Endothelial cell of umbilical vein (primary cell): Measurements from ENCODE around the gene APOL2. TPM values are rescaled to one million over a fixed set of nuclear protein-coding genes. Genes with fewer than 3 reads are reported as not detected.

Experiments
- BruUV-seq: library from RNA; stranded (reverse); fragments of 400-500 nt; replicated peaks from 2 replicates; lab custom pipeline; 2021; lab: Mats Ljungman, UMichigan
- CTCF ChIA-PET: fragments of 300-600, 350-600 bp; sonication (Branson Sonifier 250); formaldehyde crosslinking; loops from one replicate; lab custom pipeline; 2021; ENCODE audit warnings: antibody characterized with exemption, inconsistent platforms; lab: Charles Lee
- POLR2A ChIA-PET: fragments of 300-600, 350-600 bp; sonication (Branson Sonifier 250); formaldehyde crosslinking; loops from one replicate; lab custom pipeline; 2021; ENCODE audit warnings: antibody characterized with exemption, inconsistent platforms; lab: Charles Lee
- DNase-seq: peaks from one replicate; pipeline ENCODE4 v3.0.0-alpha.2; 2011; ENCODE audit warnings: low read depth, low spot score
- FAIRE-seq: peaks from 2 replicates; lab custom pipeline; 2011; peaks lifted over from hg19 to GRCh38; lab: Jason Lieb, UNC
- H2AFZ ChIP-seq: 2 replicates; pipeline ENCODE4 v1.6.0; 2012; ENCODE audit warnings: low read depth, low read length, control low read depth, inconsistent platforms
- H3K27ac ChIP-seq: 2 replicates; pipeline ENCODE4 v1.5.1; 2011; ENCODE audit warnings: low read depth, mild to moderate bottlenecking, control low read depth, low read length, moderate library complexity; ENCODE audit not compliant: insufficient read depth
- H3K27me3 ChIP-seq, 2 experiments: 2 replicates each; pipeline versions ENCODE4 v1.6.0 to v1.6.1; 2011; ENCODE audit warnings: low read length in 2 of 2, mixed read lengths in 1 of 2; ENCODE audit not compliant: control insufficient read depth in 2 of 2, insufficient read depth in 2 of 2
- H3K36me3 ChIP-seq, 2 experiments: 2 replicates in 1 of 2; 3 replicates in 1 of 2; pipeline ENCODE4 v1.5.1; 2011; ENCODE audit warnings: low read length in 2 of 2, mild to moderate bottlenecking in 1 of 2, moderate library complexity in 1 of 2; ENCODE audit not compliant: control insufficient read depth in 2 of 2, insufficient read depth in 2 of 2; ENCODE audit errors: extremely low read depth in 1 of 2
- H3K4me1 ChIP-seq: 3 replicates; pipeline ENCODE4 v1.5.1; 2011; ENCODE audit warnings: mild to moderate bottlenecking, low read length; ENCODE audit not compliant: control insufficient read depth, insufficient read depth; ENCODE audit errors: extremely low read depth
- H3K4me2 ChIP-seq: 2 replicates; pipeline ENCODE4 v1.6.1; 2011; ENCODE audit warnings: low read length, control low read depth, mixed read lengths; ENCODE audit not compliant: insufficient read depth
- H3K4me3 ChIP-seq, 3 experiments: fragments of 200-600 bp in 1 of 3; sonication (generic), shearing (Covaris generic) in 1 of 3; replicated peaks in 1 of 3; 2 replicates each; pipeline ENCODE4 v1.5.1; 2011 to 2016; ENCODE audit warnings: control low read depth in 3 of 3, low read length in 3 of 3, mild to moderate bottlenecking in 2 of 3, inconsistent platforms in 1 of 3, low read depth in 1 of 3, moderate library complexity in 1 of 3; ENCODE audit not compliant: insufficient read depth in 1 of 3
- H3K79me2 ChIP-seq: 2 replicates; pipeline ENCODE4 v1.6.0; 2012; ENCODE audit warnings: low read length, inconsistent platforms; ENCODE audit not compliant: control insufficient read depth, insufficient read depth
- H3K9ac ChIP-seq: replicated peaks from 2 replicates; pipeline ENCODE3; 2011; ENCODE audit warnings: low read length, control low read depth; ENCODE audit not compliant: insufficient read depth; ENCODE audit errors: extremely low read depth
- H3K9me1 ChIP-seq: replicated peaks from 3 replicates; pipeline ENCODE4 v1.6.0; 2011; ENCODE audit warnings: mild to moderate bottlenecking, low read length; ENCODE audit not compliant: control insufficient read depth, insufficient read depth; ENCODE audit errors: extremely low read depth
- H3K9me3 ChIP-seq: replicated peaks from 2 replicates; pipeline ENCODE4 v1.5.1; 2012; ENCODE audit warnings: low read length, inconsistent platforms; ENCODE audit not compliant: control insufficient read depth, insufficient read depth
- H4K20me1 ChIP-seq: replicated peaks from 2 replicates; pipeline ENCODE3; 2011; ENCODE audit warnings: mild to moderate bottlenecking, low read length; ENCODE audit not compliant: control insufficient read depth, insufficient read depth; ENCODE audit errors: extremely low read depth
- GATA2 ChIP-seq: IDR thresholded peaks from 2 replicates; pipeline ENCODE4 v1.7.0; 2011; ENCODE audit warnings: low read depth, mild to moderate bottlenecking, moderate library complexity, mixed read lengths, low read length; ENCODE audit not compliant: insufficient read length, insufficient read depth
- JUN ChIP-seq: IDR thresholded peaks from 2 replicates; pipeline ENCODE4 v1.6.1; 2011; ENCODE audit warnings: borderline replicate concordance, low read depth; ENCODE audit not compliant: insufficient read length, insufficient read depth
- MYC ChIP-seq: IDR thresholded peaks from one replicate; pipeline ENCODE4 v1.6.1; 2011; ENCODE audit warnings: mild to moderate bottlenecking, low read depth, low read length
- dilution Hi-C: fragments of 300-500 bp; cut with MboI; formaldehyde crosslinking; loops from one replicate; pipeline ENCODE4 v1.15.0; 2019; ENCODE audit warnings: low sequenced_read_pairs; ENCODE audit not compliant: extremely low pct_ligation_motif_present
- intact Hi-C: fragments of 100-400 bp; cut with micrococcal nuclease; formaldehyde crosslinking; loops from one replicate; pipeline ENCODE4 v1.10.0; 2022
- polyA plus RNA-seq, 4 experiments: library from polyadenylated mRNA; depleted of rRNA in 3 of 4; stranded (reverse) in 3 of 4; unstranded in 1 of 4; fragments of >200 nt; gene quantifications; 2 replicates each; pipeline versions ENCODE4 v1.2.1 to v1.2.3, GENCODE V29; 2011 to 2012; ENCODE audit warnings: missing spikeins in 1 of 4
- total RNA-seq: library from RNA; stranded (reverse); gene quantifications from 2 replicates; pipeline ENCODE4 v1.2.3, GENCODE V29; 2021
- TF ChIP-seq, protein P1 (sequence below), 2 donors: IDR thresholded peaks; 1 replicate in 1 of 2; 2 replicates in 1 of 2; pipeline ENCODE4 v1.5.1; 2011; ENCODE audit warnings: low read length in 2 of 2, mild to moderate bottlenecking in 2 of 2, moderate library complexity in 2 of 2, control low read depth in 1 of 2, inconsistent platforms in 1 of 2, low read depth in 1 of 2; ENCODE audit not compliant: insufficient read depth in 1 of 2; ENCODE audit errors: extremely low read depth in 1 of 2
- TF ChIP-seq, protein P2 (sequence below): IDR thresholded peaks from 2 replicates; pipeline ENCODE4 v1.6.1; 2011; ENCODE audit not compliant: insufficient read depth, insufficient read length

The APOL2 gene
- total and polyA plus RNA-seq, 2 donors (not counting 3 experiments of a cell fraction or from before 2014, with no cell fraction given) = 16.9 to 37.6 TPM

DNA sequence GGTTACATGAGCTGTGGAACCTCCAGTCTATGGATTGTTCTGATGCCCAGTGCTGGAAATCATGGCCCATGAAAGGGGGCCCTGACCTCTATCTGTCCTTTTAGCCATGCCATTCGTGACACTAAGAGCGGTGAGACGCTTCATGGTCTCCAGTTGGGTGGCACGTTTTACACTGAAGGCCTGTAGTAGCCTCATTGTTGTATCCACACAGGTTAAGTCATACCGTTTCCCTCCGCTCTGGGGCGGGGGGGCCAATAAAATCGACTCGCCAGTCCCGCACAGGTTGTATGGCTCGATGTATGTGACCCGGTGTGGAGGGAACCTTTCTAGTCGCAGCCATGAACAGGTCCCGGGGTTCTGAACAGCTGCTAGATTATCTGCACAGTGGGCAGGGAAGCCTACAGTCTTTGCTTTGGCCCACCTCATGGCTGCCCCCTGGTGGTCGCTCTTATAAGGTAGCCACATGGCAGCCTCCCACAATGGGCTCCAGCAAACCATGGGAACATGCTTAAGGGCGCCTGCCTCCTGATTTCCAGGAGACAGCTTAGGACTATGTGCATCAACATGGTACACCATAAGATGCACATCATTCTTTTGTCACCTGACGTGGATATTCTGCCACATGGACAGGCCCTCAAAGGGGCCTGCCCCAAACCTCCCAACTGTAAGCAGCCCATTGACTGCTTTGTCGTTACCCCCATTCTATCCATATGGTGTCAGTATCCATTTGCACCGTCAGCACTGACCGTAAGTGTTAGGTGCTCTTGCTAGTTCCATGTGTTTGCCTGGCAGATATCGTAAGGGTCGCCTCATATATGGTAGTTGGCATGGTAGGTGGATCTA lies 59.1 kb downstream of the APOL2 start:
- TF ChIP-seq, protein P1, sequence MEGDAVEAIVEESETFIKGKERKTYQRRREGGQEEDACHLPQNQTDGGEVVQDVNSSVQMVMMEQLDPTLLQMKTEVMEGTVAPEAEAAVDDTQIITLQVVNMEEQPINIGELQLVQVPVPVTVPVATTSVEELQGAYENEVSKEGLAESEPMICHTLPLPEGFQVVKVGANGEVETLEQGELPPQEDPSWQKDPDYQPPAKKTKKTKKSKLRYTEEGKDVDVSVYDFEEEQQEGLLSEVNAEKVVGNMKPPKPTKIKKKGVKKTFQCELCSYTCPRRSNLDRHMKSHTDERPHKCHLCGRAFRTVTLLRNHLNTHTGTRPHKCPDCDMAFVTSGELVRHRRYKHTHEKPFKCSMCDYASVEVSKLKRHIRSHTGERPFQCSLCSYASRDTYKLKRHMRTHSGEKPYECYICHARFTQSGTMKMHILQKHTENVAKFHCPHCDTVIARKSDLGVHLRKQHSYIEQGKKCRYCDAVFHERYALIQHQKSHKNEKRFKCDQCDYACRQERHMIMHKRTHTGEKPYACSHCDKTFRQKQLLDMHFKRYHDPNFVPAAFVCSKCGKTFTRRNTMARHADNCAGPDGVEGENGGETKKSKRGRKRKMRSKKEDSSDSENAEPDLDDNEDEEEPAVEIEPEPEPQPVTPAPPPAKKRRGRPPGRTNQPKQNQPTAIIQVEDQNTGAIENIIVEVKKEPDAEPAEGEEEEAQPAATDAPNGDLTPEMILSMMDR (IDR thresholded peaks at IDR 0.05; ENCODE audit: extremely low read depth in 1 of 2, insufficient read depth in 1 of 2, low read depth in 1 of 2, low read length in 2 of 2) = peak; percentile 84 to 92
- TF ChIP-seq MYC (no peak), GATA2 (no peak), JUN (no peak)
- TF ChIP-seq, protein P2, sequence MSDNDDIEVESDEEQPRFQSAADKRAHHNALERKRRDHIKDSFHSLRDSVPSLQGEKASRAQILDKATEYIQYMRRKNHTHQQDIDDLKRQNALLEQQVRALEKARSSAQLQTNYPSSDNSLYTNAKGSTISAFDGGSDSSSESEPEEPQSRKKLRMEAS = peak; percentile 30
- CTCF ChIA-PET = interaction anchor here (0.6 to 5.7 kb wide), 22 partner anchors 8 to 307 kb away, joined by 3 to 140 read pairs (median 6); partner anchors contain the start of genes APOL2, APOL3 and RBFOX2
- Histone ChIP-seq H3K79me2 (no peaks in the 10 kb centered on the region), H3K9me3 (no peaks in the 10 kb centered on the region), H3K27me3 (no peaks in the 10 kb centered on the region), H3K9me1 (no peaks in the 10 kb centered on the region), H3K27ac (no peak overlapping the region), H3K4me3 (no peak overlapping the region), H3K36me3 (no peaks in the 10 kb centered on the region), H3K9ac (no peak overlapping the region), H4K20me1 (no peaks in the 10 kb centered on the region), H3K4me1 (no peaks in the 10 kb centered on the region), H2AFZ (no peak overlapping the region), H3K4me2 (no peak overlapping the region)
- POLR2A ChIA-PET = interaction anchor here (0.5 kb wide), 1 partner anchor 35 kb away, joined by 4 read pairs; no protein-coding TSS in a partner anchor
- dilution Hi-C loops (no loop called here), intact Hi-C loops (loop anchor here (1.0 kb wide), 3 partner anchors 35 to 306 kb away; no protein-coding TSS in a partner anchor)
- FAIRE-seq (peak; percentile 97), DNase-seq (peak; percentile 71)
- no TSS peak for BruUV-seq
